ENCODE measurements around the gene HSPA5.
"Not testable (repeated sequence)": the region's sequence is repeated elsewhere in the genome, so short reads cannot be mapped to it uniquely, and the experiment has no call there.

HSPA5 gene

DNA sequence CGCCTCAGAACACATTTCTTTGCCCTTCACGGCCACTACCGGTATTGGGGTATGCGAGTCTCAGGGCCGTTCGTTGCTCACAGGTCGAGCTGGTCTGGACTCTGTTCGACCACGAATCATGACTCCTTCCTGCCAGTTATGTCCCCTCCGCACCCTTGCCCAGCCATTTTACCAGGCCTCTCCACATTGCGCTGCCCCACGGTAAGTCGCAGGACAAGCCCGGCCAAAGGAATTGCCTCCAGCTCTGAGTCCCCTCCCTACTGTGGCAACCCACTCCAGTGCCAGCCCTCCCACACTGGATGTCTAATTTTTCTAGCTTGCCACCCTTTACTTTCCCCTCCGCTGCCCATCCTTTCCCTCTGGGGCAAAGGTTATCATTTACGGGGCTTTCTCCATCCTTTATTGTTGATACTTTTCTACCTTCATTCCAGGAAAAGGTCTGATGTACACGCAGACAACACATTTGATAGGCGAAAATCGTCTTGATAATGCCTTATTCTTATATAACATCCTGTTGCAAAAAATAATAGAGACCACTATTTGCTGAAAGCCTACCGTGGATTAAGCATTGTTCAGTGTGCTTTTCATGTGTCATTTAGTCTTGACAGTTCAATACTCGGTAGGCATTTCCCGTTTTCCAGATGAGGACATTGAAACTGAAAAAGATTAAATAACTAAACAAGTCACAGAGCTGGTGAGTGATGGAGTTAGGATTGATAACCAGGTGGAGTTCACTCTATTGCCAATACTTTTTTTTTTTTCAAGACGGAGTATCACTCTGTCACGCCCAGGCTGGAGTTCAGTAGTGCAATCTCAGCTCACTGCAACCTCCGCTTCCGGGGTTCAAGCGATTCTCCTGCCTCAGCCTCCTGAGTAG lies 958 bp upstream of the HSPA5 start:
- no peak for DNase-seq

DNA sequence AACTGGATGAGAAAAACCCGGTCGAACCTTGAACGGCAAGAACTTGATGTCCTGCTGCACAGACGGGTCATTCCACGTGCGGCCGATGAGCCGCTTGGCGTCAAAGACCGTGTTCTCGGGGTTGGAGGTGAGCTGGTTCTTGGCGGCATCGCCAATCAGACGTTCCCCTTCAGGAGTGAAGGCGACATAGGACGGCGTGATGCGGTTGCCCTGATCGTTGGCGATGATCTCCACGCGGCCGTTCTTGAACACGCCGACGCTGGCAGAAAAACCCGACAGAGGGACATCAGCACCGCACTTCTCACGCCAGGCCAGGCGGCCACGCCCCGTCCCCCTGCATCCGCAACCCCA lies 519 bp downstream of the HSPA5 start:
- no peak for DNase-seq

DNA sequence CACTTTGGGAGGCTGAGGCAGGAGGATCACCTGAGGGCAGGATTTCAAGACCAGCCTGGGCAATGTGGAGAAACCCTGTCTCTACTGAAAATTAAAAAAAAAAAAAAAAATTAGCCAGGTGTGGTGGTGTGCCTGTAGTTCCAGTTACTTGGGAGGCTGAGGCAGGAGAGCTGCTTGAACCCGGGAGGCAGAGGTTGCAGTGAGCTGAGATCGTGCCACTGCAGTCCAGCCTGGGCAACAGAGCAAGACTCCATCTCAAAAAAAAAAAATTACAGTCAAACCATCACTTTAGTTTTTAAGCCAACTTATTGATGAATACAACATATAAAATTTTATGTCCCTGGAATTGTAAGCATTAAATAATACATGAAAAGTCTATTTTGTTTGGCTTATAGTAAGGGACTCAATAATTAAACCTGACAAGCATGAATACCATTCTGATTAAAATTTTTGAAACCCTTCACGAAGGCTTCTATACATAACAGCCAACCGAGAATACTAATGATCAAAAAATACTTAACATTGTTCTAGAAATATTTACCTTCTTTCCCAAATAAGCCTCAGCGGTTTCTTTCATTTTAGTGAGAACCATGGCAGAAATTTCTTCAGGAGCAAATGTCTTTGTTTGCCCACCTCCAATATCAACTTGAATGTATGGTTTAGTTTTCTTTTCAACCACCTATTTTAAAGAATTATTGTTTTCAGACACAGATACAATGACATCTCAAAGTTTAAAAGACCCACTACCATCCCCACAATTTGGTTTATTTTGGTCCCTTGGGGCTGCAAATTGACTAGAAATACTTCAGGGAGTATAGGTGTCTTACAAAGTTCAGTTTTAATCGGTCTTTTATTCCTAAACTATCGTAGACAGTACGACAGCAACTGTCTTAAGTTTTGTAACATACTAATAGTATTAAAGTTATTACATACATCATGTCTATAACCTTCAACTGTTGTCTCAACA lies 1.2 kb downstream of the HSPA5 start:
- DNase-seq, result no peak

DNA sequence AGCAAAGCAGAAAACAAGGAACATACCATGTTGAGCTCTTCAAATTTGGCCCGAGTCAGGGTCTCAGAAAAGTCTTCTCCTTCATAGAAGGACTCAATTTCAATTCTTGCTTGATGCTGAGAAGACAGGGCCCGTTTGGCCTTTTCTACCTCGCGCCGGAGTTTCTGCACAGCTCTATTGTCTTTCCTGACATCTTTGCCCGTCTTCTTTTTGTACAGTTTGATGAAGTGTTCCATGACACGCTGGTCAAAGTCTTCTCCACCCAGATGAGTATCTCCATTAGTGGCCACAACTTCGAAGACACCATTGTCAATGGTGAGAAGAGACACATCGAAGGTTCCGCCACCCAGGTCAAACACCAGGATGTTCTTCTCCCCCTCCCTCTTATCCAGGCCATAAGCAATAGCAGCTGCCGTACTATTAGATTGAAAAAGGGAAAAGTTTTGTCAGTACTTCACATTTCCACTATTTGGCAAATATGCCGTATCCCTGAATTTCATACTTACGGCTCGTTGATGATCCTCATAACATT lies 2.2 kb downstream of the HSPA5 start:
- no peak for DNase-seq

DNA sequence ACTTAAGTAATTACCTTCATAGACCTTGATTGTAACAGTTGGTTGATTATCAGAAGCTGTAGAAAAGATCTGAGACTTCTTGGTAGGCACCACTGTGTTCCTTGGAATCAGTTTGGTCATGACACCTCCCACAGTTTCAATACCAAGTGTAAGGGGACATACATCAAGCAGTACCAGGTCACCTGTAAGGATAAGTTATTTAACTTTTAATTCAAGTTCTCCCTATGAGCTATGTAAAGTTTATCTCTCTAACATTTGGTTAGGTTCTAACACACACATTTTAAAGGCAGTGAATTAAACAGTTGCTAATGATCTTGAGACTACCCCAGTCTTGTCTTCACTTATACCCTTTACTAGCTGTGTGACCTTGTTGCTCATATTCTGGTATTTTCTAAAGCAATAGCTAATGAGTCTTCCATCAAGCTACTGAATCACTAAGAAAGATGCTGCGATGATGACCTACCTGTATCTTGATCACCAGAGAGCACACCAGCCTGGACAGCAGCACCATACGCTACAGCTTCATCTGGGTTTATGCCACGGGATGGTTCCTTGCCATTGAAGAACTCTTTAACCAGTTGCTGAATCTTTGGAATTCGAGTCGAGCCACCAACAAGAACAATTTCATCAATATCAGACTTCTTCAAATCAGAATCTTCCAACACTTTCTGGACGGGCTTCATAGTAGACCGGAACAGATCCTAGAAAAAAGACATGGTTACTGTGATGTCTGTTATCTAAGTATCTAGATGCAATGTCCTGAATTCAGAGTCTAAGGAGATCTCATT lies 2.8 kb downstream of the HSPA5 start:
- DNase-seq, result no peak

DNA sequence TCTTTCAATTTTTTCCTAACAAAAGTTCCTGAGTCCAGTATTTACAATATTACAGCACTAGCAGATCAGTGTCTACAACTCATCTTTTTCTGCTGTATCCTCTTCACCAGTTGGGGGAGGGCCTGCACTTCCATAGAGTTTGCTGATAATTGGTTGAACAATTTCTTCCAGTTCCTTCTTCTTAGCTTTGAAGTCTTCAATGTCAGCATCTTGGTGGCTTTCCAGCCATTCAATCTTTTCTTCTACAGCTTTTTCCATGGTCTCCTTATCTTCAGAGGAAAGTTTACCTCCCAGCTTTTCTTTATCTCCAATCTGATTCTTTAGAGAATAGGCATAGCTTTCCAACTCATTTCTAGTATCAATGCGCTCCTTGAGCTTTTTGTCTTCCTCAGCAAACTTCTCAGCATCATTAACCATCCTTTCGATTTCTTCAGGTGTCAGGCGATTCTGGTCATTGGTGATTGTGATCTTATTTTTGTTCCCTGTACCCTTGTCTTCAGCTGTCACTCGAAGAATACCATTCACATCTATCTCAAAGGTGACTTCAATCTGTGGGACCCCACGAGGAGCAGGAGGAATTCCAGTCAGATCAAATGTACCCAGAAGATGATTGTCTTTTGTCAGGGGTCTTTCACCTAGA lies 4.5 kb downstream of the HSPA5 start:
- DNase-seq, result not testable (repeated sequence)

DNA sequence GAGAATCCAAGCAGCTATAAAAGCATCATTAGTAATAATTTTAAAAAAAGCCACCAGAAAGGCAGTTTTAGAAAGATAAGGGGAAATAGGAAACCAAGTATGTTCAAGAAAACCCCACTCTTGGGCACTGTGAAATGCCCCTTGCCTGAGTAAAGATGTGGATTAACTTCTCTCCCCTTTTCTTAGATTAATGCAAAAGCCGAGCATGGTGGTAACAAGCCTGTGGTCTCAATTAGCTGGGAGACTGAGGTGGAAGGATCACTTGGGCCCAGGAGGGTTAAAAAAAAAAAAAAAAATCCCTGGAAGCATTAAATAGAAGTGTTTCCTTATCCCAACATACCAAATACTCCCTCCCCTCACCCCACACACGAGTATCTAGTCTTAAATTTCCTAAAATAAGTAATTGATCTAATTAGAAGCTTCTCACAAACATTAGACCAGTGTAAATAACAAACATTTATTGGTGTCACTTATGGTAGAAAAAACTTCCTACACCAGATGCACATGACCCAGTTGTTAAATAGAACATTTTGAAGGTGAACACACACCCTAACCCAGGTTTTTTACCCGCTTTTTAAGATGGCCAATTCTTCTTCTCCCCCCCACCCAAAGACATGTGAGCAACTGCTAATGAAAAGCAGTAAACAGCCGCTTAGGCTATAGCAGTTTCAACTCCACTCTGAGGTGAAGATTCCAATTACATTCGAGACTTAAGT lies 5.2 kb downstream of the HSPA5 start:
- no peak for DNase-seq

DNA sequence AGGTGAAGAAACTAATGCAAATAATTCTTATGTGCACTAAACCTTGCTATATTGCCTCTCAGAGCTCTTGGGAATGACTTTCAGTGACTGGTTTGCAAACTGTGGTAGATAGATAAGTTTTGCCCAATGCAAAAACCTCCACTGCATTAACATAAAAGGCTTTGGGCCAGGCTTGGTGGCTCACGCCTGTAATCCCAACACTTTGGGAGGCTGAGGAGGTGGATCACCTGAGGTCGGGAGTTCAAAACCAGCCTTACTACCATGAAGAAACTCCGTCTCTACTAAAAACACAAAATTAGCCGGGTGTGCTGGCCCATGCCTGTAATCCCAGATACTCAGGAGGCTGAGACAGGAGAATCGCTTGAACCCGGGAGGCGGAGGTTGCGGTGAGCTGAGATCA lies 7.0 kb downstream of the HSPA5 start:
- DNase-seq, result not testable (repeated sequence)

DNA sequence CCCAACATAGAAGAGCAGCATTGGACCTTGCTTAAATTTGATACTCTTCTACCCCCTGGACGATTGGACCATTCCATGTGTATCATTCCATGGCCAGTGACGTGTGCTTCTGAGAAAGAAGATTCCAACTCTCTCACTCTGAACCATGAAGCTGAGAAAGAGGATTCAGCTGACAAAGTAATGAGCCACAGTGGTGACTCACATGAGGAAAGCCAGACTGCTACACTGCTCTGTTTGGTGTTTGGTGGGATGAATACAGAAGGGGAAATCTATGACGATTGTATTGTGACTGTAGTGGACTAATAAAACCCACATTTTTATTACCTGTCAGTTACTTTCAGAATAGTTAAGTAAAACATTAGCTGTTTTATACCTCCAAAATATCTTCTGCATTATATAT lies 7.5 kb downstream of the HSPA5 start:
- no peak for DNase-seq

DNA sequence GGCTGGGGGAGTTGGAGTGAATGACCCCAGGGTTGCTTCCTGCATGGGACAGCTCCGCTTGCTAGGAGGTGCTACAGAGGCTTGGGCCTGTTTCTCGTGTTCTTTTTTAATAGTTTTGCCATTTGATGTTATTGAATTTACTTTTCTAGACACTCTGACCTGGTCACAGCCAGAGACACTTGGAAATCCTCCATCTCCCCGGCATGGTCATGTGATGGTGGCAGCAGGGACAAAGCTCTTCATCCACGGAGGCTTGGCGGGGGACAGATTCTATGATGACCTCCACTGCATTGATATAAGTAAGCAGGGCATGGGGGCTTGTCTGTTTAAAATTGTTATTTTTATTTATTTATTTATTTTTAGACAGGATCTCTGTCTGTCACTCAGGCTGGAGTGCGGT lies 13.4 kb downstream of the HSPA5 start:
- DNase-seq, result no peak

DNA sequence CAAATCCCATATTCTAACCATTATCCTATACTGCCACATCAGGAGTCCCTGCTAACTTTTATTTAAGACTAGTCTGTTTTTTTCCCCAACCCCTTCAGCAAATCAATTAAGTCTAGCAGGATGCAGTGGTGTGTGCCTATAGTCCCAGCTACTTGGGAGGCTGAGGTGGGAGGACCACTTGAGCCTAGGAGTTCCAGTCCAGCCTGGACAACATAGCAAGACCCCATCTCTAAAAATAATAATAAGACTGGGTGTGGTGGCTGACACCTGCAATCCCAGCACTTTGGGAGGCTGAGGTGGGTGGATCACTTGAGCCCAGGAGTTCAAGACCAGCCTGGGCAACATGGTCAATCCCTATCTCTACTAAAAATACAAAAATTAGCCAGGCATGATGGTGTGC lies 16.3 kb downstream of the HSPA5 start:
- DNase-seq, result not testable (repeated sequence)

DNA sequence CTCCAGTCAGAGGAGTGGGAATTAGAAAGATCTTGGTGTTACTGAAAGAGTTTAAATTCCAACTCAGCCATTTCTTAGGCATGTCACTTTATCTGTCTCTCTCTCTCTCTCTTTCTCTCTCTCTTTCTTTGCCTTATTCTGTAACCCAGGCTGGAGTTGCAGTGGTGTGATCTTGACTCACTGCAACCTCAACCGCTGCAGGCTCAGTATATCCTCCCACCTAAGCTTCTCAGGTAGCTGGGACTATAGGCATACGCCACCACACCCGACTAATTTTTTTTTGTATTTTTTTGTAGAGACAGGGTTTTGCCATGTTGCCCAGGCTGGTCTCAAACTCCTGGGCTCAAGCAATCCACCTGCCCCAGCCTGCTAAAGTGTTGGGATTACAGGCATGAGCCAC lies 22.5 kb downstream of the HSPA5 start:
- no peak for DNase-seq

DNA sequence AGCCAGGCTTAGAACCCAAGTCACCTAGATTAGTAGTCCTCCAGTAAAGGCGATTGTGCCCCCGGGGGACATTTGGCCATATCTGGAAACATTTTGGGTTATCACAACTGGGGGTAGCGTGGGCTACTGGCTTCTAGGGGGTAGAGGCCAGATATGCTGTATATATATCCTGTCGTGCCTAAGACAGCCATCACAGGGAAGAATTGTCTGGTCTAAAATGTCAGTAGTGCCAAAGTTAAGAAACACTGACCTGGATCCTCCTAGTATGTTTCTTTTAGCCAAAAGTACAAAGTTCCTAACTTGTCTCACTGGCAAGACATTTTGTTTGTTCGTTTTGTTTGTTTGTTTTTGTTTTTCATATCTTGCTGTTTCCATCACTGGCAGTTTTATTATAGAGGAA lies 27.0 kb downstream of the HSPA5 start:
- DNase-seq, result no peak

DNA sequence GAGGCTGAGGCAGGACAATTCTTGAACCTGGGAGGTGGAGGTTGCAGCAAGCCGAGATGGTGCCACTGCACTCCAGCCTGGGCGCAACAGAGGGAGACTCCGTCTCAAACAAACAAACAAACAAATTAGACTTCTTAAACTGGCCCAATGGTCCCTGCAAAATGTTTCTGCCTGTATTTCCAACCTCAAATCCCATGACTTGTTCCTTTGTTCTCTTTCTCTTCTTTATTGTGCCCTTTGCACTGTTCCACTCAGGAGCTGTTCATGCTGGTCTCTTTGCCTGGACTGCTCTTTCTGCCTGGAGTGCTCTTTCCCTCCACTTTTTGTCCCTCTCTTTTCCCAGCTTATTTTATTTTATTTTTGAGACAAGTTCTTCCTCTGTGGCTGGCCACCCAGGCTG lies 36.7 kb downstream of the HSPA5 start:
- no peak for DNase-seq

DNA sequence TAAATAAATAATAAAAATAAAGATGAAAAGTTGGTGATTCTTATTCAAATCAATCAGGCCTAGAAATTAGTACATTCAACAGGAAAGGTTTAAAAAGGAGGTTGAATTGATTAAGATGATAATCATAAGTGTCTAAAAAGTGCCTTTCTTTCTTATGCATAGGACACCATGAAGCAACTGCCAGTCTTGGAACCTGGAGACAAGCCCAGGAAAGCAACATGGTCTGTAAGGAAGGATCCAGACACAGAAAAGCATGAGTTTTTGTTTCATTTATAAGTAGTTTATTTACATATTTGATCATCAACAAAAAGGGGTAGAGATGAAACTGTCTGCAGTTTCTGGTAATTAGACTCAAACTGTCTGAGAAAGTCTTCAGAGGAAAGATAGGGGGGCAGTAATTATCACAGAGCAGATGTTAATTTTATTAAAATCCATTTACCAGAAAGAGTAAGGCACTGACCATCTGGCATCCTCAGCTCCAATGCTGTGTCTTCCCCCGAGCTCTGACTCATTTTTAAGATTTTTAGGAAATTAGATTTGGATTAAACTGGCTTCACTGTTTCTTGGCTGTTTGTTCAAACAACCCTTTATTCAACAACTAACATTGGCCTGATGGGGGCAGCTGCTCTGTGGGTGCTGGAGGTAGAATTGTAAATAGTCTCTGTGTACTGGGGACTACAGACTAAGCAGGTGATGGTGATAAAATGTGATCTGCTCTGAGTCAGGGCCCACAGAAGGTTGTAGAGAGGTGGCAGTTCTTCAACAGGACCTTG lies 38.1 kb downstream of the HSPA5 start:
- no peak for DNase-seq

DNA sequence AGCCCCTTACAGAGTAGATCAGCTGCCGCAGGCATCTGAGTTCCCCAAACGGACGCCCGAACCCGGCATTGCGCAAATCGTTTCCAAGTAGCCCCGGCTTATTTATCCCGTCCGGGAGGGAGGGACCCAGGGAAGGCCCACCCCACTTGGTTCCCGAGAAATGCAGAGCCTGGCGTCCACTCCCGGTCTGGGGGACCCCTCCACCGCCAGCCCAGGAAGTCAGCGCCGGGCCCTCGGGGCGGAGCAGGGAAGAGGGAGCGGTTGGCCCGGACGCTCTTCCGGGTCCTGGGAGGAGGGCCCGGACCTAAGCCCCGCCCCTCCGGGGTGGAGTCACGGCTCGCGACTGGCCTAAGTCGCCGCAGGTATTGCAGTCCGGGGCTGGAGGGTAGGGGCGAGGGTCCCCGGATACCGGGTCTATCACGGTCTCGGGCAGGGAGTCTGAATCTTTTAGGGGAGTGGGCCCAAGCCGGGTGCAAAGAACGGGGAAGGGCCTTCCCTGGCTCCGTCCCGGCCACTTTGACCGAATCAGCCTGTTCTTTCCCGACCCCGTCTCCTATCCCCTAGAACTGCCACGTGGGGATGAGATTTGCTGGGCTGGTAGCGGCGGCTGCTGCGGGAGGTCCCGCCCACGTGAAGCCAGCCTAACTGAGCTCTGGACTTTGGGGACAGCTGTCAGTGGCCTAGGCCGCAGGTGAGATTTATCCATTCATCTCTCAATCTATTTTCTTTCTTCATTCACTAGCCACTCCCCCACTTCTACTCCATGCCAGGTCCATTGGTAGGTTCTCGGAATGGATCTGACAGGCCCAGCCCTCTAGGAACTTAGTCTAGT lies 40.7 kb downstream of the HSPA5 start, which contains the start of gene RABEPK:
TSS of gene RABEPK (plus strand) at position 327 of the 832 bp plus-strand sequence. CDS start 2,472 bp downstream, outside the sequence.
- peak; percentile 98 for DNase-seq

DNA sequence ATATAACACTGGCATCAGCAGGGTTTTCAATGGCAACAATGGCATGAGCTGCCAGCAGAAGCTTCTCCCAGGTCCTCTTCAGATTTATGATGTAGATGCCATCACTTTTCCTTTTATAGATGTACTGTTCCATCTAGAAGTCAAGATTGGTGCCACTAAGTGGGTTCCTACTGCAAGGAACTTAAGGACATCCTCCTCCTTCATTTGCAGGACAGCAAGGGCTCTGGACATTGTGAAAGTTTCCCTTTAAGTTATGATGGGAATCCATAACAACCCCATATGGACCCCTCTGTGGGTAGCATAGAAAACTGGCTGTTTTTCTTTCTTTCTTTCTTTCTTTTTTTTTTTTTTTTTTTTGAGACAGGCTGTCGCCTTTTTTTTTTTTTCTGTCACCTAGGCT lies 45.6 kb downstream of the HSPA5 start:
- DNase-seq, result not testable (repeated sequence)

DNA sequence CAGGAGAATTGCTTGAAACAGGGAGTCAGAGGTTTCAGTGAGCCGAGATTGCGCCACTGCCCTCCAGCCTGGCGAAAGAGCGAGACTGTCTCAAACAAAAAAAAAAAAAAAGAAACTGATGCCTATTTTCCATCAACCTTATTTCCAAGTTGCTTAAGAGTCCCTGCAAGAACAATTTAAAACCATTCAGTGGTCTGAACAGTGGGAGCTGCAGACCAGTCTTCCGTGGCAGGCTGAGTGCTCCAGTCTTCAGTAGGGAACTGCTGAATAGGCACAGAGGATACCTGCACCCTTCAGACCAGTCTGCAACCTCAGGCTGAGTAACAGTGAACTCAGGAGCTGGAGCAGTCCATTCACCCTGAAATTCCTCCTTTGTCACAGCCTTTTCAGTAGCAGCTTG lies 46.7 kb downstream of the HSPA5 start:
- not testable (repeated sequence) for DNase-seq

DNA sequence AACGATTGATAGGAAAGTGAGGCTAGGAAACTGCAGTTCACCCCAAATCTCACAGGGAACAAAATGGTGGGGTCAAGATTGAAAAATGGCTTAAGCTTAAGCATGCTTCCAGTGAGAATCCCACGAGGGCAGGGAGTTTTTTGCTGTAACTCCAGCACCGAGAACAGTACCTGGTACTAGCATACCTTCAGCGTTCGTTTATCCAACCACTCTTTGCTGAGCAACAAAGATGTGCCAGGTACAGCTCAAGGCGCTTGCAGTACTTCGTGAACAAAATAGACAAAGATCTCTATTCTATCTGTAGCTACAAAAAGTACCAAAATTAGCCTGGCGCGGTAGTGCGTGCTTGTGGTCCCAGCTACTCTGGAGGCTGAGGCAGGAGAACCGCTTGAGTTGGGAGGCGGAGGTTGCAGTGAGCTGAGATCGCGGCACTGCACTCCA lies 50.8 kb downstream of the HSPA5 start:
- peak; percentile 71 for DNase-seq

Measured in activated CD8-positive, alpha-beta memory T cell treated with anti-CD3 and anti-CD28 coated beads for 24 hours (primary cell).